Activated CD4-positive, alpha-beta memory T cell treated with anti-CD3 and anti-CD28 coated beads, Interleukin-2, amount 10 ng/mL, durations not matched to agents 7 days and 5 days (primary cell): Measurements from ENCODE around the gene RNASE12. TPM values are rescaled to one million over a fixed set of nuclear protein-coding genes. Genes with fewer than 3 reads are reported as not detected.
"Not testable (repeated sequence)": the region's sequence is repeated elsewhere in the genome, so short reads cannot be mapped to it uniquely, and the experiment has no call there.

Experiments
- CTCF ChIA-PET: fragments of 350-600 bp; sonication (Branson Sonifier 250); formaldehyde crosslinking; loops from one replicate; lab custom pipeline; 2021; ENCODE audit warnings: antibody characterized with exemption, inconsistent platforms; lab: Charles Lee
- POLR2A ChIA-PET: fragments of 350-600 bp; sonication (Branson Sonifier 250); formaldehyde crosslinking; loops from one replicate; lab custom pipeline; 2021; ENCODE audit warnings: antibody characterized with exemption; lab: Charles Lee
- DNase-seq: peaks from one replicate; pipeline ENCODE4 v3.0.0-alpha.2; 2020
- H3K27ac Mint-ChIP-seq: one replicate; pipeline ENCODE4 v1.8.0; 2021; ENCODE audit warnings: mild to moderate bottlenecking, mixed read lengths
- H3K27me3 Mint-ChIP-seq: one replicate; pipeline ENCODE4 v1.8.0; 2021; ENCODE audit warnings: mixed read lengths
- H3K36me3 Mint-ChIP-seq: one replicate; pipeline ENCODE4 v1.8.0; 2021; ENCODE audit warnings: low read depth, mixed read lengths
- H3K4me1 Mint-ChIP-seq: one replicate; pipeline ENCODE4 v1.8.0; 2021; ENCODE audit warnings: mixed read lengths
- H3K4me3 Mint-ChIP-seq: one replicate; pipeline ENCODE4 v1.8.0; 2021; ENCODE audit warnings: mild to moderate bottlenecking, mixed read lengths
- H3K9me3 Mint-ChIP-seq: one replicate; pipeline ENCODE4 v1.8.0; 2021; ENCODE audit warnings: mixed read lengths
- total RNA-seq, 2 experiments: library from RNA; stranded (reverse); gene quantifications; one replicate each; pipeline ENCODE4 v1.2.3, GENCODE V29; 2021

RNASE12 gene
- total RNA-seq, 2 experiments from 2014 or later = not detected

GRCh38 chr14:20568393-20568792 is 22.8 kb downstream of the RNASE12 start:
- CTCF ChIA-PET = no interaction called here
- no peaks in the 10 kb centered on the region for H3K4me1 Mint-ChIP-seq
- no peak overlapping the region for H3K4me3 Mint-ChIP-seq
- no peaks in the 10 kb centered on the region for H3K27me3 Mint-ChIP-seq
- H3K9me3 Mint-ChIP-seq = peaks cover 7% of the 10 kb centered on the region
- H3K27ac Mint-ChIP-seq = no peak overlapping the region
- POLR2A ChIA-PET = no interaction called here
- no peak for DNase-seq
- peaks cover 4% of the 10 kb centered on the region for H3K36me3 Mint-ChIP-seq

GRCh38 chr14:20567199-20567598 is 24.0 kb downstream of the RNASE12 start:
- POLR2A ChIA-PET, DNase-seq, CTCF ChIA-PET, H3K9me3 Mint-ChIP-seq, H3K4me1 Mint-ChIP-seq, H3K27ac Mint-ChIP-seq, H3K4me3 Mint-ChIP-seq, H3K36me3 Mint-ChIP-seq, H3K27me3 Mint-ChIP-seq: not testable (repeated sequence)

GRCh38 chr14:20564501-20564997 is 26.6 kb downstream of the RNASE12 start:
- CTCF ChIA-PET = no interaction called here
- Mint-ChIP-seq H3K27ac (no peak overlapping the region), H3K36me3 (peaks cover 4% of the 10 kb centered on the region), H3K4me3 (no peak overlapping the region), H3K4me1 (no peaks in the 10 kb centered on the region), H3K9me3 (peaks cover 5% of the 10 kb centered on the region), H3K27me3 (peaks cover 2% of the 10 kb centered on the region)
- POLR2A ChIA-PET = no interaction called here
- DNase-seq = no peak

- H3K36me3 Mint-ChIP-seq = peaks cover 4% of the 10 kb centered on the region
These were observed 27.2 kb downstream of the RNASE12 start for GRCh38 chr14:20563971-20564370.

GRCh38 chr14:20560961-20561360 is 30.2 kb downstream of the RNASE12 start, which contains the start of gene RNASE9:
RNASE9 (minus strand) TSS chr14:20561047.
- Mint-ChIP-seq H3K36me3 (no peaks in the 10 kb centered on the region), H3K4me1 (no peaks in the 10 kb centered on the region), H3K27ac (no peak within 1 kb of the TSS), H3K4me3 (no peak within 1 kb of the TSS), H3K9me3 (no peaks in the 10 kb centered on the region), H3K27me3 (peaks cover 2% of the 10 kb centered on the region)
- no peak for DNase-seq
- CTCF ChIA-PET = interaction anchor here (1.4 kb wide), 1 partner anchor 29 kb away, joined by 3 read pairs; no protein-coding TSS in a partner anchor
- POLR2A ChIA-PET = no interaction called here

More at GRCh38 chr14:20563971-20564370, 27.2 kb downstream of the RNASE12 start:
- POLR2A ChIA-PET = no interaction called here
- DNase-seq = no peak
- Mint-ChIP-seq H3K27ac (no peak overlapping the region), H3K27me3 (peaks cover 2% of the 10 kb centered on the region), H3K4me3 (no peak overlapping the region), H3K4me1 (no peaks in the 10 kb centered on the region), H3K9me3 (peaks cover 5% of the 10 kb centered on the region)
- CTCF ChIA-PET = interaction anchor here (0.6 kb wide), 1 partner anchor 45 kb away, joined by 5 read pairs; no protein-coding TSS in a partner anchor

GRCh38 chr14:20559461-20559904 is 31.7 kb downstream of the RNASE12 start:
- Mint-ChIP-seq H3K27ac (no peak overlapping the region), H3K9me3 (no peaks in the 10 kb centered on the region), H3K4me1 (no peaks in the 10 kb centered on the region), H3K4me3 (no peak overlapping the region), H3K27me3 (peaks cover 2% of the 10 kb centered on the region), H3K36me3 (no peaks in the 10 kb centered on the region)
- CTCF ChIA-PET = no interaction called here
- POLR2A ChIA-PET = no interaction called here
- DNase-seq = no peak

- no peak overlapping the region for H3K4me3 Mint-ChIP-seq
- DNase-seq = no peak
- no peaks in the 10 kb centered on the region for H3K36me3 Mint-ChIP-seq
- CTCF ChIA-PET = no interaction called here
- no peaks in the 10 kb centered on the region for H3K4me1 Mint-ChIP-seq
- H3K27me3 Mint-ChIP-seq = peaks cover 4% of the 10 kb centered on the region
- no peak overlapping the region for H3K27ac Mint-ChIP-seq
- no peaks in the 10 kb centered on the region for H3K9me3 Mint-ChIP-seq
- POLR2A ChIA-PET = no interaction called here
These were observed 34.0 kb downstream of the RNASE12 start for GRCh38 chr14:20557212-20557542.

- CTCF ChIA-PET = no interaction called here
- Mint-ChIP-seq H3K27ac (no peak overlapping the region), H3K9me3 (no peaks in the 10 kb centered on the region), H3K4me1 (no peaks in the 10 kb centered on the region), H3K27me3 (peaks cover 4% of the 10 kb centered on the region), H3K36me3 (no peaks in the 10 kb centered on the region), H3K4me3 (no peak overlapping the region)
- DNase-seq = no peak
- POLR2A ChIA-PET = no interaction called here
These were observed 34.5 kb downstream of the RNASE12 start for GRCh38 chr14:20556500-20557211.

GRCh38 chr14:20555845-20556244 is 35.3 kb downstream of the RNASE12 start:
- H3K9me3 Mint-ChIP-seq = no peaks in the 10 kb centered on the region
- DNase-seq = no peak
- no peak overlapping the region for H3K4me3 Mint-ChIP-seq
- no peaks in the 10 kb centered on the region for H3K4me1 Mint-ChIP-seq
- no peak overlapping the region for H3K27ac Mint-ChIP-seq
- no peaks in the 10 kb centered on the region for H3K36me3 Mint-ChIP-seq
- peaks cover 2% of the 10 kb centered on the region for H3K27me3 Mint-ChIP-seq
- CTCF ChIA-PET = no interaction called here
- POLR2A ChIA-PET = no interaction called here

GRCh38 chr14:20553024-20553423 is 38.2 kb downstream of the RNASE12 start:
- DNase-seq = no peak
- H3K9me3 Mint-ChIP-seq = no peaks in the 10 kb centered on the region
- CTCF ChIA-PET = no interaction called here
- peaks cover 2% of the 10 kb centered on the region for H3K27me3 Mint-ChIP-seq
- H3K4me1 Mint-ChIP-seq = no peaks in the 10 kb centered on the region
- H3K27ac Mint-ChIP-seq = no peak overlapping the region
- H3K4me3 Mint-ChIP-seq = no peak overlapping the region
- POLR2A ChIA-PET = no interaction called here
- H3K36me3 Mint-ChIP-seq = no peaks in the 10 kb centered on the region

GRCh38 chr14:20551606-20552005 is 39.6 kb downstream of the RNASE12 start:
- CTCF ChIA-PET = no interaction called here
- Mint-ChIP-seq H3K4me3 (no peak overlapping the region), H3K36me3 (no peaks in the 10 kb centered on the region), H3K9me3 (no peaks in the 10 kb centered on the region), H3K27me3 (peaks cover 2% of the 10 kb centered on the region), H3K27ac (no peak overlapping the region), H3K4me1 (no peaks in the 10 kb centered on the region)
- no peak for DNase-seq
- POLR2A ChIA-PET = interaction anchor here (0.6 kb wide), 1 partner anchor 218 kb away, joined by 3 read pairs; no protein-coding TSS in a partner anchor

- H3K36me3 Mint-ChIP-seq = no peaks in the 10 kb centered on the region
- peaks cover 3% of the 10 kb centered on the region for H3K27me3 Mint-ChIP-seq
- H3K4me1 Mint-ChIP-seq = no peaks in the 10 kb centered on the region
- POLR2A ChIA-PET = no interaction called here
- H3K27ac Mint-ChIP-seq = no peak overlapping the region
- no peak overlapping the region for H3K4me3 Mint-ChIP-seq
- DNase-seq = no peak
- CTCF ChIA-PET = no interaction called here
- no peaks in the 10 kb centered on the region for H3K9me3 Mint-ChIP-seq
These were observed 40.2 kb downstream of the RNASE12 start for GRCh38 chr14:20550926-20551325.

GRCh38 chr14:20548414-20549158 is 42.6 kb downstream of the RNASE12 start:
- Mint-ChIP-seq H3K27ac (no peak overlapping the region), H3K4me1 (no peaks in the 10 kb centered on the region), H3K36me3 (no peaks in the 10 kb centered on the region), H3K4me3 (no peak overlapping the region), H3K9me3 (no peaks in the 10 kb centered on the region), H3K27me3 (peaks cover 24% of the 10 kb centered on the region)
- ChIA-PET CTCF (no interaction called here), POLR2A (no interaction called here)
- no peak for DNase-seq
